ENCODE data around the gene UCK2.

GRCh38 chr1:165852871-165853270, 25.5 kb downstream of the UCK2 start:
- TF ChIP-seq TAF1 (IDR thresholded peaks at IDR 0.05; ENCODE audit: low read depth) (no peak), ZBTB7A (IDR thresholded peaks at IDR 0.05; ENCODE audit: low read depth) (no peak), REST (IDR thresholded peaks at IDR 0.05; ENCODE audit: low read depth) (no peak), CEBPB (IDR thresholded peaks at IDR 0.05) (no peak), EP300 (IDR thresholded peaks at IDR 0.05; ENCODE audit: borderline replicate concordance) (no peak), MAX (IDR thresholded peaks at IDR 0.05) (no peak), NFIC (IDR thresholded peaks at IDR 0.05) (no peak), RAD21 (IDR thresholded peaks at IDR 0.05; ENCODE audit: low read depth) (no peak), FOXM1 (IDR thresholded peaks at IDR 0.05; ENCODE audit: borderline replicate concordance, low read depth) (no peak), TCF12 (IDR thresholded peaks at IDR 0.05; ENCODE audit: low read depth) (no peak), EGR1 (IDR thresholded peaks at IDR 0.05) (no peak)
- TF ChIP-seq, protein P1, sequence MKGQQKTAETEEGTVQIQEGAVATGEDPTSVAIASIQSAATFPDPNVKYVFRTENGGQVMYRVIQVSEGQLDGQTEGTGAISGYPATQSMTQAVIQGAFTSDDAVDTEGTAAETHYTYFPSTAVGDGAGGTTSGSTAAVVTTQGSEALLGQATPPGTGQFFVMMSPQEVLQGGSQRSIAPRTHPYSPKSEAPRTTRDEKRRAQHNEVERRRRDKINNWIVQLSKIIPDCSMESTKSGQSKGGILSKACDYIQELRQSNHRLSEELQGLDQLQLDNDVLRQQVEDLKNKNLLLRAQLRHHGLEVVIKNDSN (IDR thresholded peaks at IDR 0.05) = no peak
